NCI-H1436 treated with DMSO at 0.1 percent for 48 hours (cell line): ENCODE measurements around the gene XPA.
A peak's percentile ranks its signal among the peaks of the same experiment; 100 is the strongest.
"Not testable (repeated sequence)": the region's sequence is repeated elsewhere in the genome, so short reads cannot be mapped to it uniquely, and the experiment has no call there.

Experiments used
- DNase-seq: peaks from one replicate; lab custom pipeline; 2025; lab: John Stamatoyannopoulos, UW

The XPA gene

DNA sequence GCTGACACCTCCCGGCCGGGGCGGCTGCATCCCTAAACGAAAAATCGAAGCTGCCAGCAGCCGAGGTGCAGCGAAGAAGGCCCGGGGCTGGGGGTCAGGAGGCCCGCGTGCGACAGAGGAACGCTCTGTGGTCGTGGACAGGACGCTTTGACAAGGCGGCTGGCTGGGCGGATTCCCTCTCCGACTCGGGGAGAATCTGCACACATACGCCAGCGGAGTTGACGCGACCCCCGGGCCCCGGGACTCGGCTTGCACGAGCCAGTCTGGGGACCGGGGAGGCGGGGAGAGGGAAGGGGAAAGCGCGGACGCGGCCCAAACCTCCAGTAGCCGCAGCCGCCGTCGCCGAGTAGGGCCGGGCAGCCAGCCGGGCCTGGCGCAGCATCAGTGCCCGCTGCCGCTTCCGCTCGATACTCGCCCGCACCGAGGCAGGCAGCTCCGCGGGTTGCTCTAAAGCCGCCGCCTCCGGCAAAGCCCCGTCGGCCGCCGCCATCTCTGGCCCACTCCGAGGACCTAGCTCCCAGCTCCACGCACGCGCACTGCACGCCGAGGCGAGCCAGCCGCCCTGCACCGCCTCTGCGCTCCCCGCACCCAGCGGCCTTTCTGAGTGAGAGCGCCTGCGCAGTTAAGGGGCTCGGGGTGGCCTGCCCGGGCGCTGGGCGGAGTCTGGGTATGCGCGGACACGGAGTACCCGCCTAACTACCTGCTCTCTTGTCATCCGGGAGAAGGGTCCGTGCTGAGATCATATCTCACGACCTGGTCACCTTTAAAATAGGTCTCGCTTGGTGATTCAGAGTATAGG lies at the start of gene XPA:
XPA (minus strand) TSS at position 538 of the 799 bp plus-strand sequence; CDS start at position 490, 48 bp downstream.
- peak; percentile 67 for DNase-seq

DNA sequence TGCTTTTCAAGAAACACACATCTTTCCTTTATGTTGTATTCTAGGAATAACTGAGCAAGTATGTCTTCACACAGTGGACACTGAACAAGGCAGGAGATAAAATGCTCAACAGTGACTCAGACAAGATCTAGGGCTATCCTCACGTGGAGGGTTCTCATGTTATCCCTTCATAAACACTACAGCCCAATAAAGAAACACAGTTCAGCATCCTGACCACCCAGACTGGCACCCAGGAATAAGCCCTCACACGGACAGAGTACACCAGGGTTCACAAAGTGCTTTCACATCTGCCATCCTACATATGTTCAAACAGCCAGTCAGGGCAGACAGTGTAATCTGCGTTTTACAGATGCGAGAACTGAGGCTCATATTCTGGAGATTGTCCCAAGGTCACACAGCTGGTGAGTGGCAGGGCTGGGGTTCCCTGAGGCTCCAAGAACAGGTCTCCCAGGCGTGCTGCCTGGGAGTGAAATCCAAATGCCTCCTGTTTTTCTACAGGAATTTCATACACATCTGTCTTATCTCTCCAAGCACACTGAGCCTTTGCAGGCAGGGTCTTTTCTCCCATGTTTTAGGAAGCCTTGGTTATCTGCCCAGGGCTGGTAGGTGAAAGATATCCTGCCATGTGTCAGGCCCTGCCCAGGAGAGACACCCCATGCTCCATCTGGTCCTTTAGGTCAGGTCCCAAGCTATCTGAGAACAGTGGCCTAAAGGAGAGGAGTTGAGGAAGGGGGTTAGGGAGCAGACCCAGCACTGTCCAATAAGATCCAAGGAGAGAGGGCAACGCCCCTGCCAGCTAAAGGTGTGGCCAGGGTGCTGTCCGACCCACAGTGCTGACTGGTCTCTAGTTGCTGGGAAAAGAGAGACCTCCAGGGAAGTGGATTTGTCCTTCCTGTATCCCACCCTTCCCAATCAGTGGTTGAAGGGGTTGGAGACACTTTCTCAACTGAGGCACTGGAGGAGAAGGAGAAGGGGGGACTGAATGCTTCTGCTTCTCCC lies 47.9 kb upstream of the XPA start:
- no peak for DNase-seq

GRCh38 chr9:97744025-97744424 lies 46.9 kb upstream of the XPA start:
- DNase-seq, result not testable (repeated sequence)

- DNase-seq, result no peak
Measured at GRCh38 chr9:97742545-97742944, 45.4 kb upstream of the XPA start.

- DNase-seq, result no peak
Measured at GRCh38 chr9:97741947-97742346, 44.8 kb upstream of the XPA start.

DNA sequence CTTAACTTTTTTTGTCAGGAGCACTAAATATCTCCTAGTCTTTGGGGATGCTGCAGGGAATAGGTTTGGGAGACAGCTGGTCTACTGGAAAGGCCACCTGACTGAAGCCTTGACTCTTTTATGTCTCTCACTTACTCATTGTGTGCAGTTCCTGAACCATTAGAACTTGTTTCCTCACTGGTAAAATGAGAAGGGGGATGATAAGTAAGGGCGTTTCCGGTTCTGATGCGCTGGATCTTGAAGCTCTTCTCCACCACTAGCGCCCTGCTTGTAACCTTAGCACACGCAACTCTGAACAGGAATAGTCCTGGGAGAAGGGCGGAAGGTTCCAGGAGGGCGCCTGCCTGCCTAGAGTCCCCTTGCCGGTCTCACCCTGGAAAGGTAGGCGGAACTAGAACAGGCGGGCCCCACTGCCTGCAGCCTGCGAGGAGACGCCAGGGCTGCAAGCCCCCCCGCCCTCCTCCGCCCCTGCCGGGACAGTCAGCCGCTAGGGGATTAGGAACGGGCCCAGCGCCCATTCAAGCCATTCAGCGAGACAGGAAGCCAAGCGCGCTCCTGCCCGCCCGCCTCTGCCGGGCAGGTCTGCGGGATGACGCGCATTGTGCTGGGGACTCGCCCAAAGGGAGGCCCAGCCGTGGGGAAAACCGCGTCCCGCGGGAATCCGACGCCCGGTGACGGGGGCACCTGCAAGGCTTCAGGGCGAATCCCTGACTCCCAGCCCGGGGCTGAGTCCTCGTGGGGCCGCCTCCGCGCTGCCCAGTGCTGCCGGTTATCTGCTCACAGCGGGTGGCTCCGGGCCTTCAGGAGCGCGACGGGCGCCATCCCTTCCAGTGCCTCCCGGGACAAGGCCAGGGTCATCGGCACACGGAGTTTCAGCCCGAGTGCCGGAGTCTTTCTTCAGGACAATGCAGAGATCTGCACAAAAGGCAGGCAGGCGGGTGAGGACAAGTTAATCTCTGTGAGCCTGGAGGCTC lies 44.0 kb upstream of the XPA start:
- DNase-seq, result no peak

DNA sequence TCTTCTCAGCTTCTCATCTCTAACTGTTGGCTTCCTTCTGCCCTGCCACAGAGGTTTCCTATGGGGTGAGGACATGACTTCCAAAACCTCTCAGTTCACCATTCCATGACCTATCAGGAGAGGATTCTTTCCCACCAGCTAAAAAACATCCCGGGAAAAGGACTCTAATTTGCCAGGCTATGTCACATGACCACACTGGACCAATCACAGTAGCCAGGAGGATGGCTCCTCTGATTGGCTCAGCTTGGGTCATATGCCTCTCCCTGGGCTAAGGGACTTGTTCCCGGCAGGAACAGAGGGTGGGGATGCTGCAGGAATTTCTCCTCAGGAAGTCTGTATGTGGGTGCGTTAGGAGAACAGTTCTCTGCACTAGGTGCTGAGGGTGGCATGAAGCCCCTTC lies 40.3 kb upstream of the XPA start:
- DNase-seq, result no peak

- DNase-seq, result no peak
Measured at GRCh38 chr9:97735070-97735600, 38.0 kb upstream of the XPA start.

GRCh38 chr9:97726716-97727115 lies 29.6 kb upstream of the XPA start:
- no peak for DNase-seq

DNA sequence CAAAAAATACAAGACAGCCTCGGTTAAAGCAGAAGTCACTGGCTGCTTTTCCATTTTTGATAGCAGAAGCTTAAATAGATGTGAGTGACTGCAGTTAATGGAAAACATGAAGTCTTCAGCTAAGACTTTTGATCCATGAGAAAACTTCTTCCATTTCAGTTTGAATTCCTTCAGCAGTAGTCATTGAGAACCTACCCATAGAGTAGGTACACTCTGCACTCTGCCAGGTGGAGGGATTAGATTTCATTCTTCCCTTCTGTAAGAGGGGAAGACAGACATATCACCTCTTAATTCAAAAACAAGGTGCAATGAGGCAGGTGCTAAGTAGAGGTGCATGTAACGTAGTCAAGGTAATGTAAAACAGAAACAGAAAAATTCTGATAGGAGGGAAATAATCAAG lies 26.7 kb upstream of the XPA start:
- DNase-seq, result no peak

DNA sequence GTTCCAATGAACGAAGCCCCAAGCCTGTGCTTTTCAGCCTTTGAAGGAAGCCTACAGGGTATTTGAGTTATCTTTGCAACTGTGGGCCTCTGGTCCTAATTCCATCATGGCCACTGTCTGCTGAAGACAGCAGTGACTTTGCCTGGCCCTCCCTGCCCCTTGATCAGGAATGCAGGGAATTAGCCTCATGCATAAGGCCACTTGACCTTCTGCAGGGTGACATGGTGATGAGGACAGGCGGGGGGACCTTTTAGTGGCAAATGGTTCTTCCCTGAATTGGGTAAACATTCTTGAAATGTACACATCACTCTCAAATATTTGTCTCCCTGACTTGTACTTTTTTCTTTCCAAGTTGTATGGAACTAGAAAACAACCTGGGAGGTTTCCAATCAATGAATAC lies 25.2 kb upstream of the XPA start:
- no peak for DNase-seq

- DNase-seq, result no peak
Measured at GRCh38 chr9:97721396-97721795, 24.3 kb upstream of the XPA start.

DNA sequence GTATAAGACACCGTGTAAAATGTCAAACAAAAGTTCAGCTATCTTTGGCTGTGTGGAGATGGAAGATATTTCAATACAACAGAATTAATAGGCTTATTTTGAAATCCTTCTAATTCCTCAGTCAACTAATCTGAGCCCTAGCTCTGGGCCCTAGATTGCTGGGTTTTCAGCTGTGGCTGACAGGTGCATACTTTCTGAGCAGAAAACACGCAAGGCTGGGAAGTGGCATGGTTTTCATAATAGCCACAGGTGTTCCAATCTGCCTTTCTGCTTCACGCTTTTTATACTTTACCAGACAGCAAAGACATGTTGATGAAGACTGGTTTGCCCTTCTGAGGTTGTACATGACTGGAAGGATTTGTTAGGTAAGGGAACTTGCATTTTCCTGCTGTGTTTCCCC lies 20.7 kb upstream of the XPA start:
- no peak for DNase-seq

DNA sequence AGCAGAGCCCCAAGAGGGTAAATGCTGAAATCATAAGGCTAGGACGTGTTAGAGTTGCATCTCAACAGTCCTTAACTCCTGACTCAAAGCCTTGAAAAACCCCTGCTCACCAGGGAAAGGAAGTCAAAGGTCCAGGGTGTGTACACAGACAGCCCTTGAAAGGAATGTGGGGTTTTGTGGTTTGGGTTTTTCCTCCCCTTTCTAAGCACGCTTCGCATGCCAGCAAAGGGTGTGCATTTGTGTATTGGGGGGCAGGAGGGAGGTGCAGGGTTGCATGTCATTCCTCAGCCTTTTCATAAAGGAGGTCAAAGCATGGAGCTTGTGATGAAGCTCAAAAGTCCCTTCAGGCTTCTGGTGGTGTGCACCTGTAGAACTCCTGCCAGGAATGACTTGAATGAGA lies 17.3 kb upstream of the XPA start:
- DNase-seq, result no peak

DNA sequence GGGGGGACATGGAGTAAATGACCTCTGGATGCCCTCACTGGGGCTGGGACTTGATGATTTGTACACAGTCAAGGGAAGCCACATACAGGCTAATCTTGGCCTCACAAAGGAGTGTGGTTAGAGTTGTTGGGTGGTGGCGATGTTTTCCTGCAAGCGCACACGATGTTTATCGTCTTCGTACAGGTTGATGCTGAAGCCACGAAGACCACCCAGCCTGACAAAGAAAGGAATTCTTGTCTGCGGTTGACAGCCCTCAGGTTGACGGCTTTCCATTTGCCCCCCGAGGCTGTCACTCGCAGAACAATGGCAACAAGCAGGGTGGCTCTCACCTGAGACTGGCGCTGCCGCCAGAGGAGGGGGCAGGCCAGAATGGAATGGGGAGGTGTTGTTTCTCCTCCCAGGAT lies 14.1 kb upstream of the XPA start:
- DNase-seq, result no peak

DNA sequence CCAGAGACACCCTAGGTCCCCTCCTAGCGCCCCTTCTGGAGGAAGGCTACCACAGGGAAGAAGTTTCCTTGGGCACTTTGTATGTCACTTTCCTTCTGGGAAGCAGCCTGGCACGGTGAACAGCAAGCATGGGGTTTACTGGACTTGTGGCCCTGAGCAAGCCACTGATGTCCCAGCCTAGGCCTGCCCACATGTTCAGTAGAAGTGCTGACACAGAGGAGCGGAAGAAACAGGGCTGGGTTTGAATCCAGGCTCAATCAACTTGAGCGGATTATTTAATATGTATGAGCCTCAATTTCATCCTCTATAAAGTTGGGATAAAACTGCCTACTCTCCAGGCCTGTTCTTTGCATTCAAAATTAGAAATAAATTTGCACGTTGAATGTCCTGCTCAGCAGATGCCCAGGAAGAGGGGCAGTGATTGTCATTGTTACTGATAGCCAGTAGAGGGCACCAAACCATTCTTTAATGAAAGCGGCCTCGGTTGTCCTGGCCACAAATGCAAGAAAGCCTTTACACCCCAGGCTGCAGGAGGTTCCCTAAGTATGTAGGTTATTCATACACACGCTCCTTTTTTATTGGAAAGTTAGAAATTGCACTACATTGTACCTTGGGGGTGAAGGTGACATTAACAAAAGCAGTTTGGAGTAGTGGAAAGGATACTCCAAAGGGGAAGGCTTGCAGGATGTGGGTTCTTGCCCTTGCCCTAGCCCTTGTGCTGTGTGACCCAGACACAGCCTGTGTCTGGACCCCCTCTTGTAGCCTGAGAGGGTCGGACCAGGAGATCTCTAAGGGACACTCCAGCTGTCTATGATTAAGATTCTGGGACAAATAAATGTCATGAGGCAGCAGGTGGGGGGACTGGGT lies 13.4 kb upstream of the XPA start:
- peak; percentile 17 for DNase-seq

DNA sequence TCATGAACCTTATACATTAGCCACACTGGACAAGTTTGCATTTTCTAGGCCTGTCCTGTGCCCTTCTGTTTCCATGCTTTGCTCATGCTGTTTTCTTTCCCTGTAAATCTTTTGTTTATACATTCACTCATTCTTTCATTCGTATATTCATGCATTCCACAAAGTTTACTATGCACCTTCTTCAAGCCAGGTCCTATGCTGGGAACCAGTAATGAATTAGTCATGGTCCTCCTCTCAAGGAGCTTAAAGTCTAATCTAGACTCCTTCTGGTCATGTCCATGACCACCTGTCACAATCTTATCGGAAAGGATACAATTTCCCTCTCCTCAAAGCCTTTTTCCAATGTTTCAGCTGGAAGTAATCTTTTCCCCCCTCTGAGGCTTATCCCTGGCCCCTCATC lies 9.1 kb upstream of the XPA start:
- no peak for DNase-seq

DNA sequence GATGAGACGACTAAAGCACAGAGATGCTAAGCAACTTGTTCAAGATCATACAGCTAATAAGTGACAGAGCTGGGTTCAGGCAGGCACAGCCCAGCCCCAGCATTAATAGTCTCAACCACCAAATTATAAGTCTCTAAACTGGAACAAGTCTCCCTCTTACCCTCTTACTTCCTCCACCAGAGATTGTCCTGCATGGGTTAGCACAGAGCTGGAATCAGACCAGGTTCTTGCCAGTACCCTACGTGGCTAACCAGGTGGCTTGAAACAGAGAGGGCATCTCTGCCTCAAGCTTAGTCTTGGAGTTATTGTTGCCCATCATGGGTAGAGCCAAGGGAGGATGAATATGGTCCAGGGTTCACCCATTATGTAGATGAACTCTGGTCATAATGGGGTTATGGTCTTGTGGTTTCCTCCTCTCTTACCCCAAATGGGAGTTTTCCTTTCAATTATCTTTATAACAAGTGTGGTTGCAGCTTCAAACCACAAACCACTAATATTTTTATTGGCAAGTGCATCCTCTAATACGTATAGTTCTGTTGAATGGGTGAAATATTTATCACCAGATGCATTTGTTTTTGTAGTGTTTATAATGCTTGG lies 8.3 kb upstream of the XPA start:
- DNase-seq, result no peak

- DNase-seq, result no peak
Measured at GRCh38 chr9:97704851-97705250, 7.7 kb upstream of the XPA start.

- no peak for DNase-seq
Measured at GRCh38 chr9:97704345-97704677, 7.2 kb upstream of the XPA start.
